H9 (cell line): ENCODE measurements around the gene STPG1. TPM values are rescaled to one million over a fixed set of nuclear protein-coding genes. Genes with fewer than 3 reads are reported as not detected.

Experiments
- DNase-seq: peaks from one replicate; pipeline ENCODE4 v3.0.0-alpha.2; 2017
- H2AFZ ChIP-seq: one replicate; pipeline ENCODE4 v1.6.1; 2013; ENCODE audit warnings: mild to moderate bottlenecking, low read length, control low read depth, moderate library complexity
- H2AK5ac ChIP-seq: 2 replicates; pipeline ENCODE4 v1.6.1; 2013; ENCODE audit warnings: low read length, control low read depth, mixed read lengths; ENCODE audit not compliant: insufficient read length
- H2BK120ac ChIP-seq: one replicate; pipeline ENCODE4 v1.6.1; 2013; ENCODE audit warnings: low read depth, mild to moderate bottlenecking, low read length, control low read depth, inconsistent platforms; ENCODE audit not compliant: poor library complexity, severe bottlenecking
- H2BK12ac ChIP-seq: 2 replicates; pipeline ENCODE4 v1.6.1; 2013; ENCODE audit warnings: low read length, control low read depth, mixed read lengths, low read depth; ENCODE audit not compliant: insufficient read length
- H2BK15ac ChIP-seq: 2 replicates; pipeline ENCODE4 v1.6.1; 2013; ENCODE audit warnings: low read depth, low read length, control low read depth
- H2BK20ac ChIP-seq: one replicate; pipeline ENCODE4 v1.6.1; 2013; ENCODE audit warnings: low read depth, mild to moderate bottlenecking, low read length, control low read depth, inconsistent platforms; ENCODE audit not compliant: poor library complexity, severe bottlenecking
- H2BK5ac ChIP-seq: 2 replicates; pipeline ENCODE4 v1.6.1; 2013; ENCODE audit warnings: low read length, control low read depth, mixed read lengths; ENCODE audit not compliant: insufficient read length
- H3K14ac ChIP-seq: 2 replicates; pipeline ENCODE4 v1.6.1; 2013; ENCODE audit warnings: low read length, control low read depth; ENCODE audit not compliant: insufficient read depth
- H3K18ac ChIP-seq: 2 replicates; pipeline ENCODE4 v1.6.1; 2013; ENCODE audit warnings: low read depth, mild to moderate bottlenecking, mixed read lengths, low read length, control low read depth; ENCODE audit not compliant: insufficient read length
- H3K23ac ChIP-seq: 2 replicates; pipeline ENCODE4 v1.6.1; 2013; ENCODE audit warnings: low read length, control low read depth, mixed read lengths, low read depth; ENCODE audit not compliant: insufficient read length
- H3K23me2 ChIP-seq: 2 replicates; pipeline ENCODE4 v1.6.1; 2013; ENCODE audit warnings: low read depth, mild to moderate bottlenecking, mixed read lengths, low read length, control low read depth; ENCODE audit not compliant: insufficient read length, poor library complexity, severe bottlenecking
- H3K27ac ChIP-seq: 2 replicates; pipeline ENCODE4 v1.5.1; 2013; ENCODE audit warnings: low read length, control low read depth, mixed read lengths, low read depth; ENCODE audit not compliant: insufficient read length
- H3K27me3 ChIP-seq: 2 replicates; pipeline ENCODE4 v1.6.1; 2013; ENCODE audit warnings: low read length, control low read depth, inconsistent platforms; ENCODE audit not compliant: insufficient read depth
- H3K4ac ChIP-seq: 2 replicates; pipeline ENCODE4 v1.6.1; 2013; ENCODE audit warnings: low read depth, mild to moderate bottlenecking, control low read depth, inconsistent platforms, low read length, moderate library complexity
- H3K4me1 ChIP-seq: 2 replicates; pipeline ENCODE4 v1.6.1; 2013; ENCODE audit warnings: low read length, control low read depth, inconsistent platforms; ENCODE audit not compliant: insufficient read depth
- H3K4me2 ChIP-seq: 2 replicates; pipeline ENCODE4 v1.6.1; 2013; ENCODE audit warnings: low read length, control low read depth, mixed read lengths; ENCODE audit not compliant: insufficient read length, insufficient read depth
- H3K56ac ChIP-seq: 2 replicates; pipeline ENCODE4 v1.6.1; 2013; ENCODE audit warnings: low read depth, mild to moderate bottlenecking, mixed read lengths, low read length, control low read depth; ENCODE audit not compliant: insufficient read length
- H3K79me1 ChIP-seq: 2 replicates; pipeline ENCODE4 v1.6.1; 2013; ENCODE audit warnings: low read depth, mild to moderate bottlenecking, moderate library complexity, low read length, control low read depth, inconsistent platforms; ENCODE audit not compliant: insufficient read depth, poor library complexity, severe bottlenecking
- H3K79me2 ChIP-seq: 2 replicates; pipeline ENCODE4 v1.6.1; 2013; ENCODE audit warnings: low read length, control low read depth, inconsistent platforms; ENCODE audit not compliant: insufficient read depth
- H3K9ac ChIP-seq: 2 replicates; pipeline ENCODE4 v1.6.1; 2013; ENCODE audit warnings: low read length, control low read depth, mixed read lengths; ENCODE audit not compliant: insufficient read length; ENCODE audit errors: extremely low read depth
- H3K9me3 ChIP-seq: one replicate; pipeline ENCODE4 v1.6.1; 2013; ENCODE audit warnings: low read depth, low read length, inconsistent platforms; ENCODE audit not compliant: control insufficient read depth
- H3T11ph ChIP-seq: one replicate; pipeline ENCODE4 v1.6.1; 2013; ENCODE audit warnings: mild to moderate bottlenecking, low read length, control low read depth, inconsistent platforms
- H4K20me1 ChIP-seq: one replicate; pipeline ENCODE4 v1.6.1; 2013; ENCODE audit not compliant: control insufficient read depth, insufficient read length, insufficient read depth
- H4K5ac ChIP-seq: 2 replicates; pipeline ENCODE4 v1.6.1; 2013; ENCODE audit warnings: low read depth, mild to moderate bottlenecking, mixed read lengths, low read length, control low read depth; ENCODE audit not compliant: insufficient read length
- H4K8ac ChIP-seq: replicated peaks from 2 replicates; pipeline ENCODE4 v1.6.1; 2013; ENCODE audit warnings: low read length, control low read depth, mixed read lengths, low read depth; ENCODE audit not compliant: insufficient read length
- H4K91ac ChIP-seq: 2 replicates; pipeline ENCODE4 v1.6.1; 2013; ENCODE audit warnings: low read depth, mild to moderate bottlenecking, moderate library complexity, mixed read lengths, low read length, control low read depth; ENCODE audit not compliant: insufficient read length
- H3K27ac Mint-ChIP-seq, 3 experiments: 2 replicates in 2 of 3; 3 replicates in 1 of 3; pipeline ENCODE4 v1.8.0; 2020 to 2021; ENCODE audit warnings: mixed read lengths in 3 of 3, mild to moderate bottlenecking in 1 of 3, moderate library complexity in 1 of 3
- H3K27me3 Mint-ChIP-seq: 2 replicates; pipeline ENCODE4 v1.8.0; 2021; ENCODE audit warnings: low read depth, mild to moderate bottlenecking, moderate library complexity, mixed read lengths
- H3K36me3 Mint-ChIP-seq, 3 experiments: 2 replicates in 2 of 3; 3 replicates in 1 of 3; pipeline ENCODE4 v1.8.0; 2020 to 2021; ENCODE audit warnings: low read depth in 3 of 3, mixed read lengths in 3 of 3; ENCODE audit not compliant: insufficient read depth in 1 of 3
- H3K4me1 Mint-ChIP-seq, 2 experiments: 2 replicates each; pipeline ENCODE4 v1.8.0; 2020; ENCODE audit warnings: mixed read lengths in 2 of 2
- H3K4me3 Mint-ChIP-seq, 2 experiments: 2 replicates in 1 of 2; 3 replicates in 1 of 2; pipeline ENCODE4 v1.8.0; 2020 to 2021; ENCODE audit warnings: mild to moderate bottlenecking in 2 of 2, mixed read lengths in 2 of 2, moderate library complexity in 1 of 2
- H3K9me3 Mint-ChIP-seq, 2 experiments: 2 replicates in 1 of 2; 3 replicates in 1 of 2; pipeline ENCODE4 v1.8.0; 2020; ENCODE audit warnings: mild to moderate bottlenecking in 2 of 2, mixed read lengths in 2 of 2, moderate library complexity in 1 of 2
- CTCF ChIP-seq: fragments of 200-600 bp; sonication (generic); conservative IDR thresholded peaks from 3 replicates; pipeline ENCODE4 v1.8.0; 2021; ENCODE audit warnings: antibody characterized with exemption, mild to moderate bottlenecking
- WGBS: extraction: QIAGEN DNeasy Blood & Tissue Kit; methylation state at CpG from one replicate; pipeline ENCODE4 v1.1.7; 2013; ENCODE audit warnings: missing lambda C conversion rate, low lambda C conversion rate, mixed read lengths; ENCODE audit not compliant: insufficient read length; ENCODE audit errors: extremely low coverage; 5-methylcytosine and 5-hydroxymethylcytosine counted together
- total RNA-seq: library from RNA; stranded (reverse); gene quantifications from 2 replicates; pipeline ENCODE4 v1.2.1, GENCODE V29; 2021

Gene STPG1
- total RNA-seq, 1 experiment from 2014 or later, result 8.3 TPM

GRCh38 chr1:24317081-24317480, 96.5 kb downstream of the STPG1 start:
- Histone ChIP-seq H2AK5ac (no peak overlapping the region), H3K18ac (no peak overlapping the region), H2AFZ (no peak overlapping the region), H3K27ac (no peak overlapping the region), H2BK20ac (no peak overlapping the region), H3K4ac (no peak overlapping the region), H4K5ac (no peak overlapping the region), H2BK120ac (no peak overlapping the region), H3K4me2 (no peak overlapping the region), H3K23me2 (peaks cover 8% of the 10 kb centered on the region), H3K79me2 (no peaks in the 10 kb centered on the region), H3K9ac (no peak overlapping the region), H3K27me3 (peaks cover 5% of the 10 kb centered on the region; the same call in 1 of the 2 replicates), H4K8ac (no peak overlapping the region), H2BK5ac (no peak overlapping the region), H3K14ac (no peak overlapping the region), H3K79me1 (no peaks in the 10 kb centered on the region), H3T11ph (no peak overlapping the region), H3K23ac (no peak overlapping the region), H4K20me1 (no peaks in the 10 kb centered on the region), H3K4me1 (no peaks in the 10 kb centered on the region), H3K9me3 (no peaks in the 10 kb centered on the region), H2BK12ac (no peak overlapping the region), H2BK15ac (no peak overlapping the region), H3K56ac (no peak overlapping the region), H4K91ac (no peak overlapping the region)
- H3K4me1 Mint-ChIP-seq, result peaks cover 39 to 51% of the 10 kb centered on the region in 2 experiments
- no peak overlapping the region for H3K27ac Mint-ChIP-seq
- no peak for DNase-seq
- H3K9me3 Mint-ChIP-seq, result no peaks in the 10 kb centered on the region; a peak in 1 of 5 replicates
- H3K4me3 Mint-ChIP-seq, result no peak overlapping the region
- no peaks in the 10 kb centered on the region for H3K36me3 Mint-ChIP-seq
- TF ChIP-seq CTCF, result no peak
- no CpG with 5 or more reads among the region's 6 CpGs for WGBS
- peaks cover 24% of the 10 kb centered on the region for H3K27me3 Mint-ChIP-seq
